EH (cell line): ENCODE measurements around the gene EFHB.
A peak's percentile ranks its signal among the peaks of the same experiment; 100 is the strongest.

Source experiments
- DNase-seq: peaks from one replicate; pipeline ENCODE4 v3.0.0-alpha.2; 2015; ENCODE audit warnings: low read depth

EFHB gene

GRCh38 chr3:19934098-19934566 lies at the start of gene EFHB:
EFHB (minus strand) TSS chr3:19934217; CDS start chr3:19934018, 199 bp downstream.
- DNase-seq: peak; percentile 38

DNA sequence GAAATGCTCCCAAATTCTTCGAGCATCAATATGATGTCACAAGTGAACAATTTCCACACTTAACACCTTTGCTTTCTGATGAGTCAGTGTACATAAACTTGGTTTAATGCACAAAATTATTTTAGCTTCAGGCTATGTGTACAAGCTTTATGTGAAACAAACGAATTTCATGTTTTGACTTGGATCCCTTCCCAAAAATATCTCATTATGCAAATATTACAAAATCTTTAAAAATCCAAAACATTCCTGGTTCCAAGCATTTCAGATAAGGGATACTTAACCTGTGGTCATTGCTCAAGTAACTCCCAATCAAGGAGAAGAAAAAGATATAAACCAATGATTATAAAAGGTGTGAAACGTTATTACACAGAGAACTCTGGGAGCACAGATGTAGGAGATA lies 38.0 kb upstream of the EFHB start:
- DNase-seq: peak; percentile 75

DNA sequence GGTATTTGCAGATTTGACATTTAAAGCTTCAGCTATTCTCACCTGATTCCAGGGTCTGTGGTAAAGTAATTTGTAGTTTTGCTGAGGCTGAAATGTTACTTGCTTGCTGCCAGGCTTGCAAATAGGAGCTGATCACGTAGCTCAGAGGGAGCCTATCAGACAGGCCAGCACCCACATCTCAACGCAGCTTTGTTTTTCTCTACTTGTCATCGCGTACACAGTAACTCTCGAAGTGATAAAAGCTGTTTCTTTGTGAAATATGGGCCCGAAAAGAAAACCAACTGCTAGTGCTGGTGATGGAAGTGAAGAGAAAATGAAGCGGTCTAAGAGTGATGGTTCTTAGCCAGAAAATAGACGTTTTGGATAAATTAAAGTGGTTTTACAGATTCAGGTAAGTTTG lies 36.3 kb upstream of the EFHB start:
- DNase-seq: no peak

DNA sequence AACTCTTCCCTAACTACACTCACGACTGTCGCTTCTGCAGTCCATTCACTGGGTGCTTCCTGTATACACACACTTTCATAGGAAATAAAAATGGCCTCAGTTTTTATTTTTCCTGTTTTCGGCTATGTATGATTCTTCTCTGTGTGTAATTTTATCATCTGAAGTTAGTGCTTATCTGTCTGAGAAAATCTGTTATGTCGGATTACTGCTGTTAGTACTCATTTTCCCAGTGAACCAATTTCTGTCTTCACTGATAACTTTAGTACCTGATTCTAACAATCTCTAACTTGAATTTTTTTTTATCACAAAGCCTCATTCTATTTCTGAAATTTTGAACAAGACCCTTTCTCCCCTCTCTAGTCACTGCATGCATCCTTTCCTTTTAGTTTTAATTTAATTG lies 33.8 kb upstream of the EFHB start:
- DNase-seq: no peak

DNA sequence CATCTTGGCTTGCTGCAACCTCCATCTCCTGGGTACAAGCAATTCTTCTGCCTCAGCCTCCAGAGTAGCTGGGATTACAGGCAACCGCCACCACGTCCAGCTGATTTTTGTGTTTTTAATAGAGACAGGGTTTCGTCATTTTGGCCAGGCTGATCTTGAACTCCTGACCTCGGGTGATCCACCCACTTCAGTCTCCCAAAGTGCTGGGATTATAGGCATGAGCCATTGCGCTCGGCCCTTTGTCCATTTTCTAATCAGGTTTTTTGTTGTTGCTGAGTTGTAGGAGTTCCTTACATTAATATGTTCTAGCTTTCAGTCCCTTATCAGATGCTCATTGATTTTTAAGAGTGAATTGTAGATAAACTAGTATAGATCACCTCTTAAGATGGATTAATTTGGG lies 33.2 kb upstream of the EFHB start:
- DNase-seq: no peak

- DNase-seq: no peak
Observed at GRCh38 chr3:19961960-19962359, 27.9 kb upstream of the EFHB start.

- no peak for DNase-seq
Observed at GRCh38 chr3:19960696-19961095, 26.7 kb upstream of the EFHB start.

GRCh38 chr3:19959505-19959904 lies 25.5 kb upstream of the EFHB start:
- DNase-seq: no peak

GRCh38 chr3:19957354-19957753 lies 23.3 kb upstream of the EFHB start:
- DNase-seq: peak; percentile 11

DNA sequence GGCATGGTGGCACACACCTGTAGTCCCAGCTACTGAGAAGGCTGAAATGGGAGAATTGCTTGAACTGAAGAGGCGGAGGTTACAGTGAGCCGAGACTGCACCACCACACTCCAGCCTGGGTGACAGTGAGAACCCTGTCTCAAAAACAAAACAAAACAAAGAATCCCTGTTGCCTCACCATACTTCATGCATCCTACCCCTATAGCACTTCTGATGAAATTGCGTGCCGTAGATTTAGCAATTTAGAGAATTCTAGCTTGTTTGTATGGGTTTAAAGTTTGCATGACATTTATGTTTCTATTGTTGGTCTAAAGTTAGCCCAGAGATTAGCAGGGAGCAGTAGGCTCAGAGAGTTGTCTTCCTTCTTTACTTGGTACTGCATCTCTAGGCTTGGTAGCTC lies 20.7 kb upstream of the EFHB start:
- DNase-seq: no peak

DNA sequence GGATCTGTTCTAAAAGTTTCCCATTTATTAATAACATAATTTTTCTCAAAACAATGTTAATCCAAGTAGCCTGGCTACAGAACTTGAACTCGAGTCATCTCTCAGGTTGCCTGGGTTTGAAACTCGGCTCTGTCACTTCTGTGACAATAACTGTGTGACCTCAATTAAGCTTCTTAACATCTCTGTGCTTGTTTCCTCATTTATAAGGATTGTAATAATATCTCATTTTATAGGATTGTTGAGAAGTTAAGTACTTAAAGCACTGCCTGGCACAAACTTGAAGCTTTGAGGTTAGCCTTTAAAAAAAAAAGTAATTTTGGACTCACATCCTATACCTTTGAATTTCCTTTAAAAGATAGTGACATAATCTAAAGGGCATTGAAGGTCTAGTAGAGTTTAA lies 16.3 kb upstream of the EFHB start:
- DNase-seq: no peak

DNA sequence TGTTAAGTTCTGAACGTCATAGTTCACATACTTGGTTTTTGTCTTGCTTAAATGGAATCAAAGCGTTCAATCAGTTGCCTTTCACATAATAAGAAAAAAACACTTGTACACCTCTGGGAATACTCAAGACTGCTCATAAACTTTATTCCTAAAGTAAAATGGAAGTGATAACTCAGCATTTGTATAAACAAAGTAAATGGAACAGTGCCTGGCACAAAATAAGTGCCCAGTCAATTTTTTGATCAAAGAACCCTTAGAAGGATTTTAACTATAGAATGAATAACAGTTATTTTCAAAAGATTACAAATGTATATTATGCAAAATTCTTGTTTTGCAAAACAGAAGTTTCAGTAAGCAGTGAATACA lies 14.2 kb upstream of the EFHB start:
- DNase-seq: no peak

GRCh38 chr3:19947549-19948225 lies 13.7 kb upstream of the EFHB start:
- DNase-seq: peak; percentile 66

- DNase-seq: peak; percentile 99
Observed at GRCh38 chr3:19946832-19947548, 13.0 kb upstream of the EFHB start, which contains the start of gene RAB5A. RAB5A (plus strand) TSS chr3:19947097; CDS start chr3:19950899, 3,802 bp downstream.

DNA sequence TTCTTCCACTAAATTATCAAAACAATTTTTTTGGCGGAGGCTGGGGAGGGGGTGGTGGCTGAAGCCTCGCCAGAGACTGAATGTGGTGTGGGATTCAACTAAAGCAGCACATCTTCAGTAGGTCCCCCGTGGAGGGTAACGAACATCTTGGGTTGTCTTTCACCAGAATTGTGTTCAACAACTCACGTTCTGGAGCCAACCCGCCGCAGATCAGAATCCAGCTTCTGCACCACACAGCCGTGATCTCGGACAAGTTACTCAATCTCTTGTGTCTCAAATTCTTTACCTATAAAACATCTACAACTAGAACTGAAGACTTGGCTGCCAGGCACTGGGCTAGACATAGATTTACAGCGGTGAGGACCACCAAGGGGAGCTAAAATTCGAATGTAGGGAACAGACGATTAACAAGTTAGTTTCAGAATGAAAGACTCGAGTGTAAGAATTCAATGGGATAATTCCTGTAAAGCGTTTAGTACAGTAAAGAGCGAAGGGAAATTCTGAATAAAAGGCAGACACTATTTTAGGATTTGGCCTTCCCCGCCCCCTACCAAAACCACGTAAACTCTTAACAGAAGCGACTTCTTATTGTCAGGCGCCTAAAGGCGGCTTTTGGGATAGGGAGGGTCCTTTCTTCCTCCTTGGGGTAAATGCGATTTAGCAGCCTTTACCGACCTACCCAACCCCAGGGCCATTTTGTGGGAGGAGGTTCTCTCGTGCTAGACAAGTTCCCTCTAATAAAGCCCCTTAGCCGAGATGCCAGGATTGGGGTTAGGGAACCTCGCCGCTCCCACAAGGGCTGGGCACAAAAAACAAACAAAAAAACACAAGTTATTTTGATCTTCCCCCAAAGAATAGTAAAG lies 12.2 kb upstream of the EFHB start:
- no peak for DNase-seq

DNA sequence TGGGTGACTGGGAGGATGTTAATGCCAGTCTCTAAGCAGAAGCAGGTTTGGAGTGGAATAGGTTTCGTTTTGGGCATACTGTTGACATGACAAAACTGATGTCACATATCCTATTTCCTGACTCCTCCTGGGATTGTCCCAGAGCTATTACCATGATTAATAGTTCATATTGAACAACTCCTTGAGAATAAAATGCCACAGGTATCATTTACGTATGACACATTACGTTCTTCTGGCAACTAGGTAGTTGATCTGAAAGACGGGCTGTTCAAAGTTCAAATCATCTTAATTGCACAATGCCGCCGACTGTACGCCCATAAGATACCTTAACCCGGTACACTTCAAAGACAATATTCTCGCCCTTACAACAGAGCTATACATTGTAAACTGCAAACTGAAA lies 11.5 kb upstream of the EFHB start:
- no peak for DNase-seq

GRCh38 chr3:19940643-19941042 lies 6.6 kb upstream of the EFHB start:
- no peak for DNase-seq

- no peak for DNase-seq
Observed at GRCh38 chr3:19938295-19938627, 4.2 kb upstream of the EFHB start.

DNA sequence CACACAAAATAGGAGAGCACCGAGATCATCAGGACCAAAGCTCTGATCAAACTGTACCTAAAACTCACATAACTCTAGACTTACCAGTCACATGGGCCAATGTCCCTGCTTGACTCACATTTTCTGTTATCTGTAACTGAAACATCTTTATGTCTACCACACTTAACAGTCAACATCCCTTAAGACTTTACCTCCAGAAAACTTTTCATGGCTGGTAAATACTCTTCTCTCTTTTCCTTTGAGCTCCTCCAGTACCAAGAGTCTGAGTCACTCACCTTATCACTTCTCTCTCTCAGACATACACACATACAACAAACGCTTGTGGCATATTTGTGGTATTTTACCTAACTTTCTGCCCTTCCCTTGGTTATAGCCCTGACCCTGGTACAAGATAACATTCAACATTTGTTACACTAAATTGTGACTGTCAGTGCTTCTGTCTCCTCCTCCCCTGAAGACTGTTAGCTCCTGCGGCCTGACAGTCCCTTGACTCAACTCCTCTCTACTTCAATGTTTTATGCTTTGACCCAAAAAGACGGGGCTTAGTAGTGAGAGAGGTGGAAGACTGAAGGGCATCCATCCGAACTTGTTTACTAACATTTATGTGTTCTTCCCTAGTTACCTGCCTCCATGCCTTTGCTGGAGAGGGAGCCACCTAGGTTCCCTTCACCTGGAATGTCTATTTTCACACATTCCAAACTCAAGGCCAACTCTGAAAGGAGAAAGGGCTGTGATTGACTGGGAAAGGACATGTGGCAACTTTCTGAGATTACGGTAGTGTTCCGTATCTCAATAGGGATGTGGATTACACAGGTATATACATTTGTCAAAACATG lies 3.7 kb upstream of the EFHB start:
- no peak for DNase-seq

GRCh38 chr3:19932422-19932821 lies 1.6 kb downstream of the EFHB start:
- no peak for DNase-seq

GRCh38 chr3:19931767-19932188 lies 2.2 kb downstream of the EFHB start:
- DNase-seq: peak; percentile 30

- no peak for DNase-seq
Observed at GRCh38 chr3:19931180-19931692, 2.8 kb downstream of the EFHB start.
